Measurements from ENCODE around the gene RCOR2.
"Not testable (repeated sequence)": the region's sequence is repeated elsewhere in the genome, so short reads cannot be mapped to it uniquely, and the experiment has no call there.

RCOR2 gene

DNA sequence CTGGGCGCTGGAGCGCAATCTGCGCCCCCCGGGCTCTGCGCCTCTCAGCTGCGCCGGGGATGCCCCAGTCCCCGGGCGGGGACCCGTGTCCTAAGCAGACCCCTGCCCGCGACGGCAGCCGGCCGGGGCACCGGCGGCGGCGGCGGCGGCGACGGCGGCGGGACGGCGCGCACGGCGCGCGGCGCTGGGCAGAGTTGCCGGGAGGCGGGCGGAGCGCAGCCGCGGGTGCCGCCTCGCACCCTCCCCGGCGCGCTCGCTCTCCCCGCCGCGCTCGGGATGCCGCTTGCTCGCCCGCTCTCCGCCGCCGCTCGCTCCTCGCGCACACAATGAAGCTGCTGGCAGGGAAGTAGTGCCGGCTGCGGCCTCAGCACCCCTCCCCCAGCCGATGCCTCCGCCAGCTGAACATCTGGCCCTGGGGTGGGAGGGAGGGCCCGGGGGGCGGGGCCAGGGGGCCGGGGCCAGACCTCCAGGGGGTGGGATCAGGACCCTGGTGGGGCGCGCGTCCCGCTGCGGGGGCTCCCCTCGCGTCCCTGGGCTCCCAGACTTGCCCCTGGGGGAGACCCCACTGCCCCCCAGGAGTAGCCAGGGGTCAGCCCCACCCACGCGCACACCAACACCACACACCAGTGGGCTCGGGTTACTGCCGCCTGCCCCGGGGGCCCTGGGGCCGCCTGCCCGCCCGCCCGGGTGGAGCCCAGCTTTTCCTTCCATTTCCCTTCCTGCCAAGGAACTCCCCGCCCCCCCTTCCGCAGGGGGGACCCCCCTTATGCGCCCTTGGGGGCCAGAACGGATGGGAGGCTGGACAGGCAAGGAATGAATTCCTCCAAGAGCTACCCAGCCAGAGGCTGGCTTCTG is at the start of gene RCOR2:
Gene RCOR2 (minus strand): TSS at position 328 of the 855 bp plus-strand sequence. CDS start 708 bp downstream, outside the sequence.
- DNase-seq: peak; percentile 61 to 78 (median 70)

DNA sequence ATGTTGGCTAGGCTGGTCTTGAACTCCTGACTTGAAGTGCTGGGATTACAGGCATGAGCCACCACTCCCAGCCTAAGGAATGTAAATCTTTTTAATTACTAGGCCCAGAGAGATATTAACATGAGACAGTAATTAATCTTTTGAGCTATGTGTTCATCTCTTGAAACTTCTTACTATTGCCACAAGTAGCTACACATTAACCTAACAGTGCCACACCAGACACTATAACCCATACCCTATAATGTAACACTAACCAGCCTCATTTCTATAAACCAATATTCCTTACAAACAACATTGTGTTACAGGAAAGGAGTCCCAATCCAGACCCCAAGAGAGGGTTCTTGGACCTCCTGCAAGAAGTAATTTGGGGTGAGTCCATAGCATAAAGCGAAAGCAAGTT is 49.5 kb upstream of the RCOR2 start:
- DNase-seq: no peak

DNA sequence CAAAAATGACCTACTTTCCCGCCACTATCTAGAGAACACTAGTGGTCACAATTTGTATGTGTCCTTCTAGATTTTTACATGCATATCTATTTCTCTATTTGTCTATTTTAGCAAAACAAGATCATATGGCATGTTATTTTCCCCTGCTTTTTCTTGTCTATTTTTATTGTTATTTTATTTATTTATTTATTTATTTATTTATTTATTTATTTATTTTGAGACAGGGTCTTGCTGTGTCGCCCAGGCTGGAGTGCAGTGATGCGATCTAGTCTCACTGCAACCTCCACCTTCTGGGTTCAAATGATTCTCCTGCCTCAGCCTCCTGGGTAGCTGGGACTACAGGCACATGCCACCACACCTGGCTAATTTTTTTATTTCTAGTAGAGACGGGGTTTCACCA is 46.9 kb upstream of the RCOR2 start:
- not testable (repeated sequence) for DNase-seq

DNA sequence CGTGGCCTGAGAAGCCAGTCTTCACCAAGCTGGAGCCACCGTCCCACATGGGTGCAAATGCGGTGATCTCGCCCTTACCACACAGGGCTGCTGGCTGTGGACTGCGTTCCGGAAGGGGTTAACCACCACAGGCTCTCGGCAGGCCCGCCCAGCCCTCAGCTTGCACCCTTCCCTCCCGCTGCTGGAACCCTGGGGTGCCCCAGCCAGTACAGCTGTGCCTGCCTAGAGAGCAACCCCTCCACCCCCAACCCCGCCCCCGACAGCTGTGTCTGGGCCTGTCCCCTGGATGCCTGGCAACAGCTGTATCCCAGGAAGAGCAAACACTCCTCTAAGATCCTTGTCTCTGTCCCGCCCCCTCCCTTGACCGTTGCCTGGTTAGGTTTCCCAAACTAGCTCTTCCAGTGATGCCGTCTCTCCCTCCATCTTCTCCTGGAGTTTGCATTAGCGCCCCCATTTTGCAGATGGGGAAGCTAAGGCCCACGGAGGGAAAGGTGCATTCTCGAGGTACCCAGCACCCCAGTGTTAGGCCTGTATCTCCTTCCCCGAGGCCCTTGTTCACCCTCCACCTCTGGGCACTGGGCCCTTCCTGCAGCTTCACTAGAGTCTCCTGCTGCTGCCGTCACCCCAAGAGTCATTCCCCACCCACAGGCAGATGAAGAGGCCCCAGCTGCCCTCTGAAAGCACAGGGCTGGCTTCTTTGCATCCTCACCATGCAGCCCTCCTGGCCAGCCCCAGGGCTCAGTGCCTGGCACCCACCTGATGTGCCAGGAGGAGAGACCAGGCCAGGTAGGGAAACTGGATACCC is 44.8 kb upstream of the RCOR2 start:
- DNase-seq: no peak

DNA sequence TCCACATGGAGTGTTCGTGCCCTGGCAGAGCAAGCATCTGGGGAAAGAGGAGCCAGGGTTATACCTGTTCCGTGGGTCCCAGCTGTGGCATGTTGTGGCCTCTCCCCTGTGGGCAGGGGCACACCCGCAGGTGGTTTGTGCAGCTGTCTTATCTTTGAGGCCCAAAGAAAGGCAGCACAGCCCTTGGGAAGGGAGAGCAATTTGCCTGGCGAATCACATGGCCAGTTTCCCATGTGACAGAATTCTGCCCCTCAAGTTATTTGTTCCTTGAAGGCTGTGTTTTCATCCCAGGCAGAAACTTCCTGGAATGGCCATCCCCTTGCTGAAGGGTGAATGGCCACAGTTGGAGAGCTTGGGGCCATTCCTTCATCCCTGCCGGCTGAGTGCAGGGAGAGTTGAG is 41.0 kb upstream of the RCOR2 start:
- DNase-seq: no peak

DNA sequence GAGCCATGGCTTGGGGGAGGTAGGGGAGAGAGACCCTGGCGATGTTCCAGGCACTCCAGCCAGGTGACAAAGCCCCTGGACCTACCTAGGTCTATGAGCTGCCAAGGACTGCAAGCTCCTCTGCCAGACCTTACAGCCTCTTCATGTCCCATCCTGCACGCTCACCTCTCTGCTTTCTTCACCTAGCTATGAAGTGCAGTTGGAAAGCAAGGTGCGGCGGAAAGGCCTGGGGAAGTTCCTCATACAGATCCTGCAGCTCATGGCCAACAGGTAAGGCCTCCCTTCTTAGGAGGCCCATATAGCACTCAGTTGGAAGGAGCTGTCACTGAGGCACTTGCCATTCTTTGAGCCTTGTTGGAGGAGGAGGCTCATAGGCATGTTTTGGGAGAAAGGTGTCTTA is 35.6 kb upstream of the RCOR2 start:
- no peak for DNase-seq

DNA sequence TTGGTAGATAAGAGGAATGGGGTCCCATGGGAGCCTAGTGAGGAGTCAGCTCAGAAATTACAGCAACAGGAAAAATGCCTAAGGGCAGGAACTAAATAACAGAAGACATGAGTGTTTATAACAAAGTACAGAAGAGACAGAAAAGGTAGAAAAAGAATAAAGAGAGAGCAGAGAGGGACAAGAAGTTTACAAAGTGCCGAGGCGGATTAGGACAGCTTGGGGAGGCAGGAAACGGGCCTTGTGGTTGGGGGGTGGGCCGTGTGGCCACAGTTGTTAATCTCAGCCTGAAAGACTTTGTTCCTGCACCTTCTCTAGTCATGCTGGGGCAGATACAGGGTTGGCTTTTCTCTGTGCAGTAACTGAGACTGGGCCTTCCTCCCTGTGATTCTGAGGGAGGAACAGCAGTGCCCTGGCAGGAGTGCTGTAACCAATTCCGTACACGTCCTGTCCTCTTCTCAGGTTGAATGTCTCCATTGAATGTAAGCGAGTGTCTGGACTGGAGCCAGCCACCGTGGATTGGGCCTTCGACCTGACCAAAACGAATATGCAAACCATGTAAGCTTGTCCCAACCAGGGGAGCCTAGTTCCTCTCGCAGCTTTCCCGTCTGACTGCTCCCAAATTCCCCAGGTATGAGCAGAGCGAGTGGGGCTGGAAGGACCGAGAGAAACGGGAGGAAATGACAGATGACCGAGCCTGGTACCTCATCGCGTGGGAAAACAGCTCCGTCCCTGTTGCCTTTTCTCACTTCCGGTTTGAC is 35.0 kb upstream of the RCOR2 start:
- no peak for DNase-seq

DNA sequence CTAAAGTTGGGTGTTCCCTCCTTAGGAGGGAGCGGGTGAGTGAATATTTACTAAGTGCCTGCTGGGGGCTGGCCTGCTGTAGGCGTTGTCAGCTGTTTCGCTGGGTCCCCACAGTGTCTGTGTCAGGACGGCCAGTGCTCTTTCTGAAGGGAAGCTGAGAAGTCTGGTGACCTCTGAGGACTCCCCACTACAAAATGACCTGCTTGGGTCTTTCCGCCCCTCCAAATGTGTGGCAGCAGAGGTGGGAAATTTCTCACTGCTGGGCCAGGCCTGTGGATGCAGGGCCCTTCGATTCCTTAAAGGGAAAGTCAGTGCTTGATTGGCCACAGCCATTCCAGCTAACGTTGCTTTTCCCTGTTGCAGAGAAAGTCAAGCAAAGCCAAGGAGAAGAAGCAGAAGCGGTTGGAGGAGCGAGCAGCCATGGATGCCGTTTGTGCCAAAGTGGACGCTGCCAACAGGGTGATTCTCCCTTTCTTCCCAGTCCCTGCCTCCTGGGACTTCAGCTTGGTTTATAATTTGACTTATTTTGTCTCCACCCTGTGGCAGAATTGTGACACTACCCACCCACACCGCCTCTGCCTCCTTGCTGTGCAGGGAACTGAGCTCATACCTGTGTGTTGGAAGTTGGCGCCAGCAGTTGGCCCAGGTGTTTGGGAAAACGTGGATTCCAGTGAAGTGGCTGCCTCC is 28.7 kb upstream of the RCOR2 start:
- DNase-seq: peak; percentile 71 to 75 (median 75)

DNA sequence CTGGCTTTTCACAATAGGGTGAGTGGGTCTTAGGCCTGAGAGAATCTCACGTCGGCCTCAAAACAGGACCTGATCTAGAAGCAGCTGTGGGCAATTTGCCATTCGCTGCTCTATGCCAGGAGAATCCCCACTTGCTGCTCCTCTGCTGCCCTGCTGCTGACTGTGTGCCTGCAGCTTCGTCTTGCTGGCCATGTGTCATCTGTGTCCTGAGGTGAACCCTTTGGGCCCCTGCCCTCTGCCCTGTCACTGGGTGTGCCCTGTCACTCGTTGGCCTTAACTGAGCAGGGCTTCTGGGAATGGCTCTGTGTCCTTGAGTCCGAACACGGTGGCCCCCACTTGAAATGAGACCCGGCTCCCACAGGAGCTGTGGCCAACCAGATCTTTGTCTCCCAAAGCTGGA is 28.0 kb upstream of the RCOR2 start:
- no peak for DNase-seq

DNA sequence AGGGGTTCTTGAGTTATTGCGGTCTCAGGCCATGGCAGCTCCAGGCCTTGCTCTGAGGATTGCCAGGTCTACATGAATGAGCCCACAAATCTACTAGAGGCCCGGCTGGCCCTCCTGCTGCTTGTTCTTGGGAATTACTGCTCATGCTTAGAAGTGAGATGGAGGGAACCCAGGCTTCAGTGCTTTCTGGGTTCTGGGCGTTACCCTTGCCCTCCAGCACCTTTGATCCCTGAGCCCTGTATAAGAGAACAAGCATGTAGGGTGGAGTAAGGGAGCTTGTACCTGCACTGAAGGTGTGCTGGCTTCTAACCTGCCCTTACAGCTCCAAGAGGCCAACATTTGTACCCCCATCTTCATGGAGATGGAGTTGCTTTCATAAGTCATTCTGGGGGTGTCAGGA is 25.8 kb upstream of the RCOR2 start:
- DNase-seq: no peak

DNA sequence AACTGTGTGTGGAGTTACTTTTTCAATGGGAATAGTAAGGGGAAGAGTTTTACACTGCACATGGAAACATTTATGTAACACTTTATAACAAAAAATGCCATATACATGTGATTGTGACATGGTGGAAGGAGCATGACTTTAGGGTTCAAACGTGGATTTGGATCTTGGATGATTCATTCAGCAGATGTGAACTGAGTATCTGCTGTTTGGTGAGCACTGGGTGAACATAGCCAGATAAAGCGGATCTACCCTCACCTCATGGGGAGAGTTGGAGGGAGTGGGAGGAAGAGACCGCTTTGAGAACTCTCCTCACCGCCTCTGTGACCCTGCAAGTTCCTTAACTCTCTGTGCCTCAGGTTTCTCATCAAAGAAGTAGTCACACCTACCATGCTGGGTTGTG is 24.9 kb upstream of the RCOR2 start:
- no peak for DNase-seq

DNA sequence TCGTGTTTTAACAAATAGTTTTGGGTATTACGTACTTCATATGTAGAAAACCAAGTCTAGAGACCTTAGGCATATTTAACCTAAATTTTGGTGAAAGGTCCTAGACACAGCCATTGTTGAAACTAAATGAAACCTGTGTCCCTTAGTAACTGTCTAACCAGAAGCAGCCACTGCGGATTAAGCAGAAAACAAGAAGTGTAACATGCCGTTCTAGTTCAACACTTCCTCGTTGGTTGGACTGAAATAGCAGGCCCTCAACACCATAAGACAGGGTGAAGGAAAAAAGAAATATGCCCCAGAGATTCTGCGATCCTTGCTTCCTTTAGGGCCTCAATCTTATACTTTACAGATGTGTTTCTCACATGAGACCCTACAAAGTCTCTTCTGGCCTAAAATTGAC is 23.8 kb upstream of the RCOR2 start:
- peak; percentile 54 to 61 (median 58) for DNase-seq

DNA sequence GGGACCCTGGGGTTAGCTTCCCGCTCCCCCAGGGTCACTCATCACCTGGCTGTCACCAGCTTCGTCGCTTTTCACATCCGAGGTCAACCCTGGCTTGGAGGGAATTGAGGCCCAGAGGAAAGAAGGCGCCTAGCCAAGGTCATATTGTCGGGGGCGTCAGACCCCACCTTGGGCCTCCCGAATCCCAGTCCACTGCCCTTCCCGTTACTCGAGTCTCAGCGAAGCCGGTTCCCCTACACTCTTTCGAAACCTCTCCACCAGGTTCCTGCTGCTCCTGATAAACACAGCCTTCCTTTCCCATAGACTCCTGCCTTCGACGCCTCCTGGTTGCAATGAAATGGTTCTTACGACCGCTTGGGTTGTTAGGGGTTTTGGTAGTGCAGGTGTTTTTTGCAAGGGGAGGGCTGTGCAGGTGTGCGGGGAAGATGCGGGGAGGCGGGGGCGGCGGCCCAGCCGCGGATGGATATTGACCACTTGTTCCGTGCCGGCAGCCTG is 22.5 kb upstream of the RCOR2 start:
- peak in 1 of 3 donors; percentile 28 for DNase-seq

DNA sequence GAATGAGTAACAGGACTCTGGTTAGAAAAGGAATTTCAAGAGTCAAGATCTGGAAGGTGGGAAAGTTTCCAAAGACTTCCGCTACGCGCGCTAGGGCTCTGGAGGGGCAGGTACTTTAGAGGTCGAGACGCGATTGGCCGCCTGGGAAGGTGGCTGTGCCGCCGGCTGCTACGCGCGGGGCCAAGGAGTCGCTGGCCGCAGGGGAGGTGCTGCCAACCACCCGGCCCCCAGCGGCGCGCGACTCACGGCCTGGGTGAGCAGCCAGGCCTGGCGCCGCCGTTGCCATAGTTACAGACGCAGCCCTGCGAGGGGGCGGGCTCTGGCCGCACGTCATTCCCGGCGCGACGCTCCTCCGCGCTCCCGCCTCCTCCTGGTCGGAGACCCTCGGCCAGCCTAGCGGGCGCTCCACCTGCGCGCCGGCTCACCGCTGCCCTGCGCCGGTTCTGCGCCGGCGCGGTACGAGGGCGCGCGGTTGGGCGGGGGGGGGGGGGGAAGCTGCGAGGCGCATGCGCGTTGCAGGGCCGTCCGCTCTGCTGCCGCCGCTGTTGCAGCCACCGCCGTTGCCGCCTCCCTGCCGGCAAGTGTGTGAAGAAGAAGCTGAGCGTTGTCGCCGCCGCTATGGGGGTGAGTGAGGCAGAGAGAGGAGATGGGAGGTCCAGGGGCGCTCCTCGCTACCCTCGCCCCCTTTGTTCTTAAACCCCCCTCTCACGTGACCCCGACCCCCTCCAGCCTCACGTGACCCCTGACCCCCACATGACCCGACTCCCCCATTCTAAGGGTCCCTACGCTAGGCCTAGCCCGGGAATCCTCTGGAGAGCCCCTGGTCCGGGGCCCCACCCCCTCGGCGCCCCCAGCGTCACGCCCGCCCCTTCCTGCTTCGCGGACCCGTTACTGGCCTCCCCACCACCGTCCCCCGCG is 21.8 kb upstream of the RCOR2 start, which contains the start of gene NAA40:
Gene NAA40 (plus strand): TSS at position 524 of the 918 bp plus-strand sequence. CDS start 95 bp downstream, at position 619.
- peak; percentile 92 to 96 (median 93) for DNase-seq

DNA sequence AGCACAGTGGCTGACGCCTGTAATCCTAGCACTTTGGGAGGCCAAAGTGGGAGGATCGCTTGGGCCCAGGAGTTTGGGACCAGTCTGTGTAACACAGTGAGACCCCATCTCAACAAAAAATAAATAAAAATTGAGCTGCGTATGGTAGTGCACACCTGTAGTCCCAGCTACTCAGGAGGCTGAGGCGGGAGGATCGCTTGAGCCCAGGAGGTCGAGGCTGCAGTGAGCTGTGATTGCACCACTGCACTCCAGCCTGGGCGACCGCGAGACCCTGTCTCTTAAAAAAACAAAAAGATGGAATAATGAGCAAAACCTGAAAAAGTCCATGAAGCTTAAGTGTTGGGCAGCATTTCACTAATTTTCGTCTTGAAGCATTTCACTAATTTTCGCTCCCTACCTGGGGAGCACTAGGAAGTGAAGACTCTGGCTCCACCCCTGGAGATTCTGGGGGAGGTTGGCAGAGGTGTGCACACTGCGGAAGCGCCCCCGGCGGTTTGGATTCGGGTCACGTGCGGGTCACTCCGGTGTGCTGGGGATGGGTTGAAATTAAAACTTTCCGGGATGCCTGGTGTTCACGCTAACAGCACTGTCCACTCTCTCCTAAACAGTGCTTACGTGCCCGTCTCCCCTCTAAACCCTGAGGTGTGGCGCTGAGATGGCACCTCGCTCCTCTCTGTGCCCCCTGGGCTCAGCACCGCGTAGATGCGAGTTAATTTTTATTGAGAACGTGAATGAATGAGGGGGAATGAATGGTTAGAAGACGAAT is 20.9 kb upstream of the RCOR2 start:
- DNase-seq: no peak

DNA sequence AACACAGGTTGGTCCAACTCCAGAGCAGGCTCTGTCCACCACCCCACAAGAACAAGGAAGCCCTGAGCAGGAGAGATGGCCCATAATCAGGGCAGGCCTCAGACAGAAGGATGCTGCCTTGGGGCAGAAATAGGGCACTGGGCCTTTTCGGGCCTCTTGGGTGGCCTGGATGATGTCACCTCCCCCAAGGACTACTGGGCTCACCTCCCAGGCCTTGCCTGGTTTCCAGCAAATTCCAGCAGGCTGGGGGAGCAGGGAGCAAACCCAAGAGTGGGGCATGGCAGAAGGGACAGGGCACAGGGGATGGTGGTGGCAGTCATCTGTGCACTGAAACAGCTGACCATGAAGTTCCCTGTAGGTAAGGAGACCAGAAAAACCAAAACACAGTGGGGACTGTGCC is 16.5 kb upstream of the RCOR2 start:
- DNase-seq: no peak

DNA sequence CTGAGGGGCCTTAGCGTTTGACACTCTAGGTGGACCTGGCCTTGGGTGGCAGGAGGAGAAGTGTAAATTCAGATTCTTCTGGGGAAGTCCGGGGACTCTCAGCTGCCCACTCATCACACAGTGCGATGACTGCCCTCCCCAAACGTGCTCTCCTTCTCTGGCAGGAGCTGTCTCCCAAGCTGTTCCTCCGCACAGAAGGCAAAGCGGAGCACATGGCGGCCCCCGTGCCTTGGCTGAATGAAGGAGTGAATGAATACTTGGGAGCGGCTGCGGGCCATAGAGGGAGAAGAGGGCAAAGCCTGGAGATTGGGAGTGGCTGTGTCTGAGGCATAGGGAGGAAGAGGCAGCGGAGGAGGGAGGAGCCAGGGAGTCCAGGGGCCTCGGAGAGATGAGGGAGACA is 14.9 kb upstream of the RCOR2 start:
- peak in 1 of 3 donors; percentile 25 for DNase-seq

DNA sequence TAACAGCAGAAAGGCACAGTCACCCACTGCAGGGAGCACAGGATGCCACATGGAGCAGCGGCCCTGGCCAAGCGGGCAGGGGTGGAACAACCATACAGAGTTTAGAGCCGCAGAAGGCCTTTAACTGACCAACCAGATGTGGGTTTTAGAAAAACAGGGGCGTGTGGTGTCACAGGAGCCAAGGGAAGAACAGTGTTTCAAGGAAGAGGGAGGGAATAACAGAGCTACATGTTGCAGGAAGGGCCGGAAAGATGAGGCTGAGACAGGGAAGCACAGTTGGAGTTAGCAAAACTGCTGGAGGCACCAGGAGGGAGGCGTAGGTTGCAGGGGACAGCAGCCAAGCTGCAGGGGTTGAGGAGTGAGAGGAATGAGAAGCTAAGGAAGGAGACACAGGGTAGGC is 14.1 kb upstream of the RCOR2 start:
- no peak for DNase-seq

DNA sequence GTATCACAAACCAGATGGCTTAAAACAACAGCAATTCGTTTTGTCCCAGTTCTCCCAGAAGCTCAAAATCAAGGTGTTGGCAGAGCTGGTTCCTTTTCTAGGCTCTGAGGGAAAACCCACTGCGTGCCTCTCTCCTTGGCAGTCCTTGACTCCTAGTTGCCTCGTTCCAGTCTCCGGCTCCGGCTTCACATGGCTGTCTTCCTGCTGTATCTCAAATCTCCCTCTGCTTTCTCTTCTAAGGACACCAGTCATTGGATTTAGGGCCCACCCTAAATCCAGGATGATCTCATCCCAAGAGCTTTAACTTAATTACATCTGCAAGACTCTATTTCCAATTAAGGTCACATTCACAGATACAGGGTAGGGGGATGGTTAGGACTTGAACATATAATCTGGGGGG is 12.7 kb upstream of the RCOR2 start:
- DNase-seq: no peak

DNA sequence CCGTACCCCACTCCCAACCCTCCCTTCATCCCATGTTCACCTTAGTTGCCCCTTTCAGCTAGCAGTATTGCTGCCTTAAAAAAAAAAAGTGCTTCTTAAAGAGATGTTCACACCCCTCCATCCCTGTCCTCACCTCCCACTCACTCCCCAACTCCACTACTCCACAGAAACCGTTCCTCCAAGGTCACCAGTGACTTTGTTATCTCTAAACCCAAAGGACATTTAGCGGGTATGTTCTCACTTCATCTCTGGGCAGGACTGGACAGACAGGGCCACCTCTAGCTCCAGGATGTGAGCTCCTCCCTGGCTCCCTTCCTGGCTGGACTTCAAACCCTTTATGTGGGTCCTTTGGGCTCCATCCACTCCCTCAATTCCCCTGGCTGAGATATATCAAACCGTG is 6.4 kb upstream of the RCOR2 start:
- no peak for DNase-seq

All from suppressor macrophage treated with lipopolysaccharide for 1 hour (primary cell).